ENCODE results near the gene CKB.

DNA sequence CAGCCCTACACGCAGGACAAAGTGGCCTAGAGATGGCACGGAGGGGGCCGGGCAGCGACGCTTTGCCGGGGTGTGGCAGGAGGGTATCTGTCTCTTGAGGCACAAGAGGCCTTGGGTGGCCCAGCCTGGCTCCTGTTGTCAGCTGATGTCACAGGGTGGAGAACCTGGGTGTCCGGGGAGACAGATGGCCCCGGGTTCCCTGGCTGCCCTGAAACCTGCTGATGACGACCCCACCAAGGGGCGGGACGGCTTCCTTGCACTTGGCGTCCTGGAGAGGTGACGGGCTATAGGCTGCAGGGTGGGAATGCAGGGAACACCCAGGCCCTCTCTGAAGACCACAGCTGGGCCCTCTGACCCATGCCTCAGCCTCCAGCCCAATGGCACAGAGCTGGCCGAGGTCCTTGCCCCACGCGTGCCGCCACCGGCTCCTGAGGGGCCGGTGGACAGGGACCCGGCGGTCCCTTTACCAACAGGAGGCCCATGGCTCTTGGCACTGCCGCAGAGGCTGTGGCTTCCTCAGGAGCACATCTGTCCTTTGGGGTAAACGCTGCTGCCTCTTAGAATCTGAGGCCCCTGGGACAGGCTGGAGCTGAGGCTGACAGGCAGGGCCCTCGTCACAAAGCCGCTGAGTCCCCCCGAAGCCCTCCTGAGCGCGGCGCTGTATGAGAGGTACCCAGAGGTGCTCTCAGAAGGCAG, 22.7 kb upstream of the CKB start:
- TF ChIP-seq, protein P1, sequence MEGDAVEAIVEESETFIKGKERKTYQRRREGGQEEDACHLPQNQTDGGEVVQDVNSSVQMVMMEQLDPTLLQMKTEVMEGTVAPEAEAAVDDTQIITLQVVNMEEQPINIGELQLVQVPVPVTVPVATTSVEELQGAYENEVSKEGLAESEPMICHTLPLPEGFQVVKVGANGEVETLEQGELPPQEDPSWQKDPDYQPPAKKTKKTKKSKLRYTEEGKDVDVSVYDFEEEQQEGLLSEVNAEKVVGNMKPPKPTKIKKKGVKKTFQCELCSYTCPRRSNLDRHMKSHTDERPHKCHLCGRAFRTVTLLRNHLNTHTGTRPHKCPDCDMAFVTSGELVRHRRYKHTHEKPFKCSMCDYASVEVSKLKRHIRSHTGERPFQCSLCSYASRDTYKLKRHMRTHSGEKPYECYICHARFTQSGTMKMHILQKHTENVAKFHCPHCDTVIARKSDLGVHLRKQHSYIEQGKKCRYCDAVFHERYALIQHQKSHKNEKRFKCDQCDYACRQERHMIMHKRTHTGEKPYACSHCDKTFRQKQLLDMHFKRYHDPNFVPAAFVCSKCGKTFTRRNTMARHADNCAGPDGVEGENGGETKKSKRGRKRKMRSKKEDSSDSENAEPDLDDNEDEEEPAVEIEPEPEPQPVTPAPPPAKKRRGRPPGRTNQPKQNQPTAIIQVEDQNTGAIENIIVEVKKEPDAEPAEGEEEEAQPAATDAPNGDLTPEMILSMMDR (IDR thresholded peaks at IDR 0.05), result no peak
- TF ChIP-seq POLR2A (IDR thresholded peaks at IDR 0.05), result no peak
